BE2C (cell line): ENCODE results near the gene DZIP1.

Experiments
- DNase-seq: peaks from one replicate; pipeline ENCODE4 v3.0.0-alpha.2; 2020
- H3K27me3 ChIP-seq: fragments of 250-450 bp; sonication (Bioruptor Pico); 2 replicates; pipeline ENCODE4 v1.5.1; 2020; ENCODE audit warnings: mild to moderate bottlenecking
- H3K36me3 ChIP-seq: fragments of 250-450 bp; sonication (Bioruptor Pico); 2 replicates; pipeline ENCODE4 v1.5.1; 2020; ENCODE audit warnings: mild to moderate bottlenecking
- H3K4me1 ChIP-seq: fragments of 250-450 bp; sonication (Bioruptor Pico); 2 replicates; pipeline ENCODE4 v1.5.1; 2020
- H3K4me3 ChIP-seq: 2 replicates; pipeline ENCODE4 v1.5.1; 2011; ENCODE audit warnings: low read depth, low read length
- H3K9me3 ChIP-seq: fragments of 250-450 bp; sonication (Bioruptor Pico); 2 replicates; pipeline ENCODE4 v1.5.1; 2020
- CTCF ChIP-seq: IDR thresholded peaks from 2 replicates; pipeline ENCODE4 v1.5.1; 2012; ENCODE audit warnings: mild to moderate bottlenecking, low read depth, low read length

Gene DZIP1

GRCh38 chr13:95544293-95544692 lies 100.2 kb downstream of the DZIP1 start:
- no peaks in the 10 kb centered on the region for H3K4me1 ChIP-seq
- no peak for DNase-seq
- no peak overlapping the region for H3K4me3 ChIP-seq
- no peak for TF ChIP-seq CTCF
- H3K36me3 ChIP-seq = no peaks in the 10 kb centered on the region
- H3K9me3 ChIP-seq = no peaks in the 10 kb centered on the region
- H3K27me3 ChIP-seq = no peaks in the 10 kb centered on the region

GRCh38 chr13:95541911-95542474 lies 102.5 kb downstream of the DZIP1 start:
- no peaks in the 10 kb centered on the region for H3K9me3 ChIP-seq
- no peaks in the 10 kb centered on the region for H3K27me3 ChIP-seq
- no peak overlapping the region for H3K4me3 ChIP-seq
- no peak for TF ChIP-seq CTCF
- no peak for DNase-seq
- no peaks in the 10 kb centered on the region for H3K36me3 ChIP-seq
- no peaks in the 10 kb centered on the region for H3K4me1 ChIP-seq

DNA sequence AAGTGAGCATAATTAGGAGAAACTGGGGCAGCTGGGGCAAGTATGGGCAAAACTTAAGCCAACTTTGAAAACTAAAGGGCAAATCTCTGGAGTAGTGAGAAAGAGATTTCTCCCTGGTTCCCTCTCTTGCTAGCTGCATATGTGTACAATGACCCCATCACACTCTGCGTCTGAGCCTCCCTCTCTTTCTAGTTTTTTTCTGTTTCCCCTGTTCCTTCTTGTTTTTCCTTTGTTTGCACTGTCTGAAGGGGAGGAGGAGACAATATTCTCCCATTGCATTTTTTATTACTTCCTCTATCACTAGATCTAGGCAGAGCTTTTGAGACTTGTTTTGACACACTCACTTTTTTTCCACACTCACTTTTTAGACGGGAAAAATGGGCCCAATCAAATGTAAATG lies 103.2 kb downstream of the DZIP1 start:
- Histone ChIP-seq H3K9me3 (no peaks in the 10 kb centered on the region), H3K27me3 (no peaks in the 10 kb centered on the region)
- DNase-seq = no peak

GRCh38 chr13:95540888-95541287 lies 103.6 kb downstream of the DZIP1 start:
- H3K27me3 ChIP-seq = no peaks in the 10 kb centered on the region
- H3K36me3 ChIP-seq = no peaks in the 10 kb centered on the region
- H3K9me3 ChIP-seq = no peaks in the 10 kb centered on the region
- no peak overlapping the region for H3K4me3 ChIP-seq
- no peak for DNase-seq
- no peak for TF ChIP-seq CTCF
- no peaks in the 10 kb centered on the region for H3K4me1 ChIP-seq

More for the DNA sequence above, 103.2 kb downstream of the DZIP1 start:
- Histone ChIP-seq H3K4me1 (no peaks in the 10 kb centered on the region), H3K4me3 (no peak overlapping the region), H3K36me3 (no peaks in the 10 kb centered on the region)
- no peak for TF ChIP-seq CTCF

DNA sequence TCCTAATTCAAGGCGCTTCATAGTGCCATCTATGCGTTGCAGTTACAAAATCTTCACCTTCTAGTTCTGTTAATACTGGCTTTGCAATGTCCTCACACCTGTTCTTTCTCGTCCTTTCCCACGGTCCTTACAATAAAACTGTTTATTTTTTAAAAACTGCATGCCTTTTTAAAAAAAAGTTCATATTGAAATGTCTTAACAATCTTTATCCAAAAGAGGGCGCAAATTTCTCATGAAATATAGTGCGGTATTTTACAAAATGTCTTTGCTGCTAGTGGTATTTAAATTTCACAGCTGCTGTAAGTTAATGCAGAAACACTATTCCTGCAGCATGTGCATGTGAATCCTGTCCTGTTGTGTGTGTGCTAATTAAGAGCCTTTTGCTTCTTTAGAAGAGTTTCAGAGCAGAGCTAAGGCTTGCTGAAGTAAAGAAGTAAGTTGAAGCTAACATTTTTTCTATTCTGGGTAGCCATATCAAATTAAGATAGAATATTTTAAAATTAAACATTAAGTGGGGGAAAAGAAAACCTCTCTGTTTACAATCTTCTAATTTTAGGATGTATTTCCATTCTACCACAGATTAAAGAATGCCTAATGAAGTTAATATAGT lies 107.8 kb downstream of the DZIP1 start:
- peak; percentile 40 for TF ChIP-seq CTCF
- DNase-seq = no peak
- Histone ChIP-seq H3K36me3 (no peaks in the 10 kb centered on the region), H3K4me3 (no peak overlapping the region), H3K9me3 (no peaks in the 10 kb centered on the region), H3K27me3 (no peaks in the 10 kb centered on the region), H3K4me1 (no peaks in the 10 kb centered on the region; the same call in 1 of the 2 replicates)

DNA sequence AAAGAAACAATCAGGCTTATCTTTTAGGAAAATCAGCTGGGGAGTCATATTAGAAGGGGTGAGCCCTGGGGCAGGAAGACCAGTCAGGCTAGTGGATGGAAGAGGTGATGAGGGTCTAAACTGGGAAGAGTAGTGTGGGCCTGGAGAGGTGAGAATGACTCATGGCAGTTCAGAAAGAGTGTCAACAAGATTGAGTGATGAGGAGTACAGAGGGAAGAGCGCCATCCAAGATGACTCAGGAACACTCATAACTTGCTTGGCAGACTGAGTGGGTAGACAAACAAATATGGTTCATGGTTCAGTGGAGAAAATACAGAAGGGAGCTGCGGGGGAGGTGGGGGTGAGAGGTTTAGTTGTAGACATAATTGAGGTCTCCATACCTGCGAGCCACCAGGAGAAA lies 109.3 kb downstream of the DZIP1 start:
- no peaks in the 10 kb centered on the region for H3K9me3 ChIP-seq
- H3K4me1 ChIP-seq = no peaks in the 10 kb centered on the region; the same call in 1 of the 2 replicates
- H3K27me3 ChIP-seq = no peaks in the 10 kb centered on the region
- no peaks in the 10 kb centered on the region for H3K36me3 ChIP-seq
- H3K4me3 ChIP-seq = no peak overlapping the region
- DNase-seq = no peak
- TF ChIP-seq CTCF = no peak
